GM08714 (cell line): Measurements from ENCODE around the gene NARS2.
"Not testable (repeated sequence)": the region's sequence is repeated elsewhere in the genome, so short reads cannot be mapped to it uniquely, and the experiment has no call there.

ENCODE experiments used
- H3K4me3 ChIP-seq: fragments of 200-500 bp; sonication (Bioruptor generic); 2 replicates; pipeline ENCODE4 v1.5.1; 2014; ENCODE audit warnings: mild to moderate bottlenecking, low read length, inconsistent platforms
- ZNF274 ChIP-seq: IDR thresholded peaks from 2 replicates; pipeline ENCODE4 v1.6.1; 2012; ENCODE audit warnings: mild to moderate bottlenecking, low read depth, low read length

NARS2 gene, protein sequence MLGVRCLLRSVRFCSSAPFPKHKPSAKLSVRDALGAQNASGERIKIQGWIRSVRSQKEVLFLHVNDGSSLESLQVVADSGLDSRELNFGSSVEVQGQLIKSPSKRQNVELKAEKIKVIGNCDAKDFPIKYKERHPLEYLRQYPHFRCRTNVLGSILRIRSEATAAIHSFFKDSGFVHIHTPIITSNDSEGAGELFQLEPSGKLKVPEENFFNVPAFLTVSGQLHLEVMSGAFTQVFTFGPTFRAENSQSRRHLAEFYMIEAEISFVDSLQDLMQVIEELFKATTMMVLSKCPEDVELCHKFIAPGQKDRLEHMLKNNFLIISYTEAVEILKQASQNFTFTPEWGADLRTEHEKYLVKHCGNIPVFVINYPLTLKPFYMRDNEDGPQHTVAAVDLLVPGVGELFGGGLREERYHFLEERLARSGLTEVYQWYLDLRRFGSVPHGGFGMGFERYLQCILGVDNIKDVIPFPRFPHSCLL

DNA sequence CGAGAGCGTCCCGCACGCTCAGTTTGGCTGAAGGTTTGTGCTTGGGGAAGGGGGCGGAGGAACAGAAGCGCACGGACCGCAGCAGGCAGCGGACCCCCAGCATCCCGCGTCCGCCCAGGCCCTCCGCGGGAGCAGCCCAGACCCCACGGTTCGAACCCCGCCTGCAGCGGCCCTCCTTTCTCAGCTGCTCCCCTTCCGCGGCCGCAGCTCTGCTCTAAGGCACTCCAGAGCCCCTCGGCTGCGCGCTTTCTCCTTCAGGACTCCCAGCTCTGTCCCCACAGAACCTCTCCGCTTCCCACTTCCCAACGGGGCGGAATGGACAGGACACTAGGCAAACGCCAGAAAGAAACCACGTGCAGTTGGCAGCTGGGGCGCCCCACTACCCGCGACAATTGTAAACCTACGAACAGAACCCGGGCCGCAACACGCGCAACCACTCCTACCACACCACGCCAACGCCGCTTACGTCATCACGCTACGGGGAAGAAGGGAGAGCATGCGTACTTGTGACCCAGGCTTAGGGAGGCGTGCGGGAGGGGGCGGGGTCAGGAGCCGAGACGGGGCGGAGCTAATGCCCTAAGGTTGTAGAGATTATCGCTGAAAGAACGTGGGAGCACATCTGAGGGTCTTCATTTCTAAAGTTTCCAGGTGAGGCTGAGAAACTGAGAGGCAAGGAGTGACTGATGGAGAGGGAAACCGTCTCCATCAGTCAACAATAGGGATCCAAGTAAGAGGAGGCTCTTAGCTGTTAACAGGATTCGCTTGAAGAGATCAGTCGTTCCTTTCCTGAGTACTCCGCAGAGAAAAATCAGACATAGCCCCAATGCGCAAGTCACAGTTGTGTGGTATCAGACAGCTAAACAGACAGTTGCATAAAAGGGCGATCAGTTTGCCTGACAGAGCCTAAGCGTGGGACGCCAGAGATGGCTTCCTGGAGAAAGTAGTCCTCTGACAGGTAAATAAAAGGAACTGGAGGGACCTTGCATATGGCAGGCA is at the start of gene NARS2:
Gene NARS2, minus strand, starts transcription at position 479 of the 996 bp plus-strand sequence. Its CDS starts 376 bp downstream, at position 103.
- H3K4me3 ChIP-seq = peak within 1 kb of the TSS; percentile 89

GRCh38 chr11:78622666-78623065 is 48.0 kb upstream of the NARS2 start:
- TF ChIP-seq ZNF274 = no peak
- H3K4me3 ChIP-seq = no peak overlapping the region

More for the DNA sequence above, at the start of gene NARS2:
- no peak for TF ChIP-seq ZNF274

- no peak overlapping the region for H3K4me3 ChIP-seq
- TF ChIP-seq ZNF274 = no peak
Measured at GRCh38 chr11:78620159-78620558, 45.5 kb upstream of the NARS2 start.

DNA sequence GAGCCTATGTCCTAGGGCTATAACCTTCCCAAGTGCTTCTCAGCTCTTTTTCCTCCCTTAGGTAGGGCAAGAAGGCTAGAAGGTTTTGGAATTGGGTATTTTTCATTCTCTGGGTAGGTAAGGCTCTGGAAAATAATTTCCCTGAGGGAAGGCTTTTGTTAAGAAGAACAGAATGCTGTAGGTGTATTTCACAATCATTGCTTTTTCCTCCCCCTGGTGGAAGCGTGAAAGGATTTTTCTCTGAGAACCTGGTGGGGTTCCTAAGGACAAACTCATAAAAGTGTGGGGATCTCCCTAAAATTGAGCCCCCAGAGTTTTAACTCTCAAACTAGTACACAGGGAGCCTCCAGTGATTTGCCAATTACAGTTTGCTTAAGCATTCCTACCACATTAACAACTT is 41.1 kb upstream of the NARS2 start:
- no peak overlapping the region for H3K4me3 ChIP-seq
- TF ChIP-seq ZNF274 = no peak

GRCh38 chr11:78613378-78613813 is 38.7 kb upstream of the NARS2 start:
- no peak for TF ChIP-seq ZNF274
- H3K4me3 ChIP-seq = no peak overlapping the region

DNA sequence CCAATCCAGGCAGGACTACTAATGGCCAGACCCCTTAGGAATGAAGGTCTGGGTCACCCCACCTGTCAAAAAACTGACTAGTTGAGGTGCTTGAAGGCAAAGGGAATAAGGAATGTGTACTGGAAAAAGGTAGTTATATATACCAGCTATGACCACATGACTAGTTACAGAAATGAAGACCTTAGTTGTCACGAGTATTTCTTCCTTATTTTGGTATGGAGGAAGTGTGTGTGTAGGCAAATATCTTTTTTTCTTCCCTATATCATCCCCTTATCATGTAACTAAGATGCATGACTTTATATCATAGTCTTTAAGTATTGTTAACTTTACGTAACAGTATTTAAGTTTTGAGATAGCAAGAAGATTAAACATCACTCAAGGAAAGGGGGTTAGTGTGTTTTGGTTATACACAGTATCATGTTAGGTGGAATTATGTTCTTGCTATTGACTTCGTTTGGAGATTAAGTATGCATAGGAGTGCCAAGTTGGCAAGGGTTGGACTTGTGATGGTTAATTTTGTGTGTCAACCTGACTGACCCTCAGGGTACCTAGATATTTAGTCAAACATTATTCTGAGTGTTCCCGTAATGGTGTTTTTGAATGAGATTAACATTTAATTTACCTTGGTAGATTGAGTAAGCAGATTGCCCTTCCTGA is 38.2 kb upstream of the NARS2 start:
- H3K4me3 ChIP-seq = no peak overlapping the region
- TF ChIP-seq ZNF274 = no peak

DNA sequence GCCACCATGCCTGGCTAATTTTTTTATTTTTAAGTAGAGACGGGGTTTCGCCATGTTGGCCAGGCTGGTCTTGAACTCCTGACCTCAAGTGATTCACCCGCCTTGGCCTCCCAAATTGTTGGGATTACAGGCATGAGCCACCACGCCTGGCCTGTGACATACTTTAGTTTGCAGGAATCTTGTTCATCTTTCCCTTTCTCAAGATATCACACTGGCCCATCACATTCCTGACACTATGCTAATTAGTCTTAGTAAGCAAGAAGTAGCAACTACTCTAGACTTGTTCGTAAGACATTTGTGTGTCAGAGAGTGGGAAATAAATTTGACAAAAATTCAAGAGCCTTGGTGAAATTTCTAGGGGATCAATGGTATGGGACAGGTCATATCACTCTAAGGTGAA is 34.7 kb upstream of the NARS2 start:
- not testable (repeated sequence) for H3K4me3 ChIP-seq

DNA sequence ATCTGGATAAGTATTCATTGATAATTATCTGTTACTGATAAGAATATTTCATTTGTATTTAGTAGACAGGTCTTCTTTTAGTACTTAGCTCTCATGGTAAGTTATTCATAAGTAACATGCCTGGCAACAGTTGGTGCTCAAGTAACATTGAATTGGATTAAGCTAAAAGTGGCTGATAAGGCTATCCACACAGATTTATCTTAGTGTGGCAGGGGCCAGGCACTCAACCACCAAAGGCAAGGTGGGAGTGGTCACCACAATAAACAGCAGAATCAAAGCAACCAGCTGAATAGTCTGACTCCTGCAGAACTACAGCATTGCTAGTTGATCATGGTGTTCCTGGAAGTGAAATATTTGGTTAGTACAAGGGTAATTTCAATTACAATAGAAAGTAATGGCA is 33.0 kb upstream of the NARS2 start:
- TF ChIP-seq ZNF274 = no peak
- H3K4me3 ChIP-seq = no peak overlapping the region

- no peak for TF ChIP-seq ZNF274
- H3K4me3 ChIP-seq = no peak overlapping the region
Measured at GRCh38 chr11:78606667-78607066, 32.0 kb upstream of the NARS2 start.

- no peak overlapping the region for H3K4me3 ChIP-seq
- TF ChIP-seq ZNF274 = no peak
Measured at GRCh38 chr11:78605296-78605695, 30.6 kb upstream of the NARS2 start.

DNA sequence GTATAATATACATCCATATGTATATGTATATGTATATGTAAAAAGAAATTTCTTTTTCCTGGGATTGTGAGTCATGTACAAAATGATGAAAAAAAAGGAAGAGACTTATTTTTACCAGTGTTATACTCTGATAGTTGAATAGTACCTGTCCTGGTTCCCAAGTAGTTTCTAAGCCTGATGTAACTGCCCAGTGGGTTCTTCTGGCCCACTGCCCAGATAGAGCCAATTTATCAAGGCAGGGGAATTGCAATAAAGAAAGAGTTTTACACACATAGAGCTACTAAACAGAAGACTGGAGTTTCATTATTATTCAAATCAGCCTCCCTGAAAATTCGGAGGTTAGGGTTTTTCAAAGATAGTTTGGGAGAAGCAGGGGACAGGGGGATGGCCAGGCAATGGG is 29.1 kb upstream of the NARS2 start:
- TF ChIP-seq ZNF274 = no peak
- H3K4me3 ChIP-seq = no peak overlapping the region

DNA sequence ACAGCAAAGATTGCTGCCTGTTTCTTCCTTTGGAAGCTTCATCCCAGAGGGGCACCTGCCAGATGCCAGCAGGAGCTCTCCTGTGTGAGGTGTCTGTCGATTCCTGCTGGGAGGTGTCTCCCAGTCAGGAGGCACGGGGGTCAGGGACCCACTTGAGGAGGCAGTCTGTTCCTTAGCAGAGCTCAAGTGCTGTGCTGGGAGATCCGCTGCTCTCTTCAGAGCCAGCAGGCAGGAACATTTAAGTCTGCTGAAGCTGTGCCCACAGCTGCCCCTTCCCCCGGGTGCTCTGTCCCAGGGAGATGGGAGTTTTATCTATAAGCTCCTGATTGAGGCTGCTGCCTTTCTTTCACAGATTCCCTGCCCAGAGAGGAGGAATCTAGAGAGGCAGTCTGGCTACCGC is 28.1 kb upstream of the NARS2 start:
- not testable (repeated sequence) for H3K4me3 ChIP-seq

- H3K4me3 ChIP-seq = not testable (repeated sequence)
Measured at GRCh38 chr11:78601066-78601465, 26.4 kb upstream of the NARS2 start.

- H3K4me3 ChIP-seq = not testable (repeated sequence)
Measured at GRCh38 chr11:78597579-78597978, 22.9 kb upstream of the NARS2 start.
